Raji (cell line): ENCODE measurements around the gene RIOK2.

Experiments
- POLR2A ChIP-seq: IDR thresholded peaks from 2 replicates; pipeline ENCODE4 v1.6.1; 2011; ENCODE audit warnings: low read depth, low read length, control low read depth; ENCODE audit not compliant: insufficient read depth

The RIOK2 gene

GRCh38 chr5:97111004-97111403 is 72.0 kb downstream of the RIOK2 start:
- TF ChIP-seq POLR2A = no peak
